Renal cortex interstitium (tissue), 11 donors: Measurements from ENCODE around the gene HLA-DMA. TPM values are rescaled to one million over a fixed set of nuclear protein-coding genes. Genes with fewer than 3 reads are reported as not detected.

Experiments used
- DNase-seq, 11 donors: peaks; one replicate each; pipeline ENCODE4 v3.0.0-alpha.2; 2013; ENCODE audit warnings: low read depth in 9 of 11, low spot score in 4 of 11; ENCODE audit errors: extremely low read depth in 1 of 11
- polyA plus RNA-seq, 3 donors: library from polyadenylated mRNA; unstranded; fragments of 120-200 nt; gene quantifications; one replicate each; pipeline ENCODE4 v1.2.1, GENCODE V29; 2013; ENCODE audit not compliant: insufficient read length in 3 of 3

The HLA-DMA gene
- polyA plus RNA-seq, 3 donors: 13.9 to 24.6 (median 22.5) TPM

- no peak for DNase-seq
Observed at GRCh38 chr6:32977953-32978324, 25.0 kb upstream of the HLA-DMA start.

DNA sequence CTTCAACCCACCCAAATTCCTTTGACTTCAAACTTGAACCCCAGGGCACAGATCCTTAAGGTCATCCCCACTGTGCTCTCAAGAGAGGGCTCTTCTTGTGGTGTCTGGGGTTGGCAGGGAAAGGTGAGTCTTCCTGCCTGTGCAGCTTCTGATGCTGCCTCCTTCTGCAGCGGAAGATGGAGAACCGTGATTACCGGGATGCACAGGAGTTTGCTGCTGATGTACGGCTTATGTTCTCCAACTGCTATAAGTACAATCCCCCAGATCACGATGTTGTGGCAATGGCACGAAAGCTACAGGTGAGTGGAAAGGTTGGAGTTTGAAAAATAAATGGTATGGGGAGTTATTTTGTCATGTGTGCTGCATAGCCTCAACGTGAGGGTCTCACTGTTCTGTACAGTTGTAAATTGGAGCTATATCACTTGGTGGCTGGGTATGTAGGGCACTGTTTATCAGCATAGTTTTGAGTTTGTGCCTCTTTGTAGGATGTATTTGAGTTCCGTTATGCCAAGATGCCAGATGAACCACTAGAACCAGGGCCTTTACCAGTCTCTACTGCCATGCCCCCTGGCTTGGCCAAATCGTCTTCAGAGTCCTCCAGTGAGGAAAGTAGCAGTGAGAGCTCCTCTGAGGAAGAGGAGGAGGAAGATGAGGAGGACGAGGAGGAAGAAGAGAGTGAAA lies 24.5 kb upstream of the HLA-DMA start:
- no peak for DNase-seq

- DNase-seq: no peak
Observed at GRCh38 chr6:32976334-32977069, 23.6 kb upstream of the HLA-DMA start.

GRCh38 chr6:32975886-32976285 lies 23.0 kb upstream of the HLA-DMA start:
- no peak for DNase-seq

GRCh38 chr6:32974541-32975308 lies 21.8 kb upstream of the HLA-DMA start:
- DNase-seq: no peak

DNA sequence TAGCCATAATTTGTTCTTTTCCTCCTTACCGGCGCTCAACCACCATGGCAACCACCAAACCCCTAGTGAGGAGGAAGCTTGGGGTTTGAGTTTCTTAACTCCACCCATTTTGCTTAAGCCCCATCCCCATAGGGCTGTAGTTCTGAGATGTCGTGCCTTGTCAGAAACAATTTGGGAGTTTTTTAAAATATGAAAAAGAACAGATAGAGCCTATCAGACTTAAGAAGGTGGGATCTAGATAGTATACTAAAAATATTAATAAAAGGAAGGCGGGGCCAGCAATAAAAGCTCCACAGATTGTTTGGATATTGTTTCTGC lies 21.1 kb upstream of the HLA-DMA start:
- peak in 1 of 11 donors; percentile 39 for DNase-seq

DNA sequence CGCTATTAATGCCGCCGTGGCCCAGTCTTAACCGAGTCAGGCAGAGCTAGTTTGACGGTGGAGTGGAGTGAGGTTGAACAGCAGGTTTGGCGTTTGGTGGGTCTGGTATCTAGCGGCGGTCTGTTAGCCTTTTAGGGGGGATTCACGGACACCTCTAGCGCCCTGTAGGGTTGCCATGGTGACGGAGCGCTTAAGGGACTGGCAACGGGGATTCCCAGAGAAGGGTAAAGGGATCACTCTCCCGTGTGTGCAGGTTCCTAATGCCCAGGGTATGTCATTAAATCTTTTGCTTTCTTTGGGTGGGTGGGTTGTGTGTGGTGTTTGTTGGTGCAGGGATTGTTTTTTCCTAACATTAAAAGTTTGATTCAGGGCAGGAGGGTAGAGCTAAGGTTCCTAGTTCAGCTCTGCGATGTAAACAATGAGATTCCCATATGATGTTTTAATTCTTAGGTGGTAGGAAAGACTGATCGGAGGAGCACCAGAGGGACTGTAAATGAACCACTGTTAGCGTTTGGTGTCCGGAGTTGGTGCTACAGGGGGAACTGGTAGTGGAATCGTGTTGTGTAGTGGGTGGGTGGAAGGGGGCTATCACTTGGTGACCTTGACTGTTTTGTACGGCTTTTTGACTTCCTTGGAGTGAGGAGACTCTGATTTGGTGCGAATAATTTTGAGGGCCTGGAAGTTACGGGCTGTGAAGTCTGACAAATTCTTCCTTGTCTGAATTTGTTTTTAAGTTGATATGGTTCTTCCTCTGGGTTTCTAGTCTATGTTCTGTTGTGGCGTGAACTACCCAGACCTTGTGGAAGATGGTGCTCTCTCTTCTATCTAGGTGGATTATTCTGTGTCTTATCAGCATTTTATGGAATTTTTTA lies 20.5 kb upstream of the HLA-DMA start:
- DNase-seq: peak in 3 of 11 donors; percentile 29 to 49 (median 36)

GRCh38 chr6:32972353-32973143 lies 19.7 kb upstream of the HLA-DMA start:
- no peak for DNase-seq

- peak; percentile 100 for DNase-seq
Observed at GRCh38 chr6:32971581-32972352, 18.9 kb upstream of the HLA-DMA start.

DNA sequence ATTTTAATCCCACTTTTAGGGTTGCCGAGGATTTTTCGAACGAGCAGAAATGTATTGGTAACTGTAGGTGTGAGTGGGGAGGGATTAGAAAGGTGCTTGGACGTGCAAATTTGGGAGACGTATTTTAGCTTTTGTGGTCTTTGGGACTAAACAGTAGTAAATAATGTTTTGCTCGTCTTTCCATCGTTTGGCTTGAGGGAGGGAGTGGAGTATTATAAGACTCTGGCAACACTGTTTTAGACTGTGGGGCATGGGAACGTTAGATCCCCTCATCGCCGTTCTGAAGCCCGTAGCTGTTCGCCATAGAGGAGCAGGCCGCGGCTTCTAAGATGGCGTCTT lies 18.3 kb upstream of the HLA-DMA start:
- no peak for DNase-seq

DNA sequence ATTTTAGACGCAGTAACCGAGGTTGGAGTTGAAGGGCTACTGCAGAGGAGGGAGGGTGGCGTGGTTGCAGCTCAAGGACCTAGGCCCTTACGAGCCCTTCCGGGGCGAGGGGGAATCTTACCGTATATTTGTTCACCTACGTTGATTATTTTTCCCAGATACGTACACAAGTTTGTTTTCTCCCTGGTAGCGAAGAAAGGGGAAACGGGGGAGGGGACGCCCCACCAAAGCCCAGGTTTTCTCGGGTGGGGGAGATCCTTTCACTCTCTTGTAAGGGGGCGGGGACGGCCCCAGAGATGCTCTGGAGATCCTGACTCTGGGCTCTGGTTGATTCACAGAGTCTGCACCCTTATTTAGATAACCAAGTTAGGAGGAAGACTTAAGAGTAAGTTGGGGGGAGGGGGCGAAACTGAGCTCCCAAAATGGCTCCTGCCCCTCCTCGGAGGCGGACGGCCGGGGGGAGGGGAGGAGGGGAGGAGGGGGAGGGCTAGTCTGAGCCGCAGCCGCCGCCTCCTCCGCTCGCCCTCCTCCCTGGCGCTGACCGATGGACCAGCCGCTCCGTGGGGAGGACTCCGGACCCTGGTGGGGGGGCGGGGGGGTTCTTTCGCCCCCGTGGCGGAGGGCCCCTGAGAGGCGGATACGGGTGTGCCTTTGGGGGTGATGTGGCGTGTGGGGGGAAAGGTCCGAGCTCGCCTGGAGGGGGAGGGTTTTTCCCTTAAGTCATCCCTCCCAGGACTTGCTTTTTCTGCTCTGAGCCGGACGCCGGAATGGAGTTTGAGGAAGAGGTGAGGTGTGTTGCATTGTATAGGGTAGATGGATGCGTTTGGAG lies 17.7 kb upstream of the HLA-DMA start:
- peak in 9 of 11 donors; percentile 56 to 89 (median 82) for DNase-seq

DNA sequence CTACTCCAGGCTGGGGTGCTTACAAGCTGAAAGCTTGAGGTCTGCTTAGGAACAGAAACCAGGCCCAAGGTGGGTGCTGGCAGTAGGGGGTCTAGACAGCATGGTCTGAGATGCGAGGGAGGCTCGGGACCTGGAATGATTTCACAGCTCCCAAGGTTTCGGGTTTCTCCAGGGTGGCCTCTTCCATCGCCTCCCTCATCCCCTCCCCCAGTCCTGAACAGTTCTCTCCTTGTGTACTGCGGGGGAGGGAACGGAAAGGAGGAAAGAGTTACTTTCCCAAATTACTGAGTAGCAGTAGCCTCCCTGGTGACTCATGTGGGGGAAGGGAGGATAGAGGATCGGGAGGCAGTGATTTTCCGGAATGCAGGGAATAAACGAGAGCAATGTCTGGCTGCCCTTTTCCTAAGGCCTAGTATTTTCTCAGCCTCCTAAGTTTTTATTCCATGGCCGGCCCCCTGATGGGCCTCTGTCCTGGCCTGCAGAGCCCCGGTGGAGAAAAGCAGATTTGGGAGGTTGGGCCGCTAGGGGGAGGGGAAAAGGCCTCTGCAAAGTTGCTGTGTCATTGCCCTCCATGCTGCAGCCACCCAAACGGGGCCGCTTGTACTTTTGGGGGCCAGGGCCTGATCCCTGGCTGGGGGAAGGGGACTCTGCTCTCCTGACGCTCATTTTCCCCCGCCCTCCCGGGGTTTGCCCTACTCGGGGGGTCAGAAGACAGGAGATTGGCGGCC lies 17.0 kb upstream of the HLA-DMA start:
- DNase-seq: peak in 10 of 11 donors; percentile 75 to 91 (median 88)

DNA sequence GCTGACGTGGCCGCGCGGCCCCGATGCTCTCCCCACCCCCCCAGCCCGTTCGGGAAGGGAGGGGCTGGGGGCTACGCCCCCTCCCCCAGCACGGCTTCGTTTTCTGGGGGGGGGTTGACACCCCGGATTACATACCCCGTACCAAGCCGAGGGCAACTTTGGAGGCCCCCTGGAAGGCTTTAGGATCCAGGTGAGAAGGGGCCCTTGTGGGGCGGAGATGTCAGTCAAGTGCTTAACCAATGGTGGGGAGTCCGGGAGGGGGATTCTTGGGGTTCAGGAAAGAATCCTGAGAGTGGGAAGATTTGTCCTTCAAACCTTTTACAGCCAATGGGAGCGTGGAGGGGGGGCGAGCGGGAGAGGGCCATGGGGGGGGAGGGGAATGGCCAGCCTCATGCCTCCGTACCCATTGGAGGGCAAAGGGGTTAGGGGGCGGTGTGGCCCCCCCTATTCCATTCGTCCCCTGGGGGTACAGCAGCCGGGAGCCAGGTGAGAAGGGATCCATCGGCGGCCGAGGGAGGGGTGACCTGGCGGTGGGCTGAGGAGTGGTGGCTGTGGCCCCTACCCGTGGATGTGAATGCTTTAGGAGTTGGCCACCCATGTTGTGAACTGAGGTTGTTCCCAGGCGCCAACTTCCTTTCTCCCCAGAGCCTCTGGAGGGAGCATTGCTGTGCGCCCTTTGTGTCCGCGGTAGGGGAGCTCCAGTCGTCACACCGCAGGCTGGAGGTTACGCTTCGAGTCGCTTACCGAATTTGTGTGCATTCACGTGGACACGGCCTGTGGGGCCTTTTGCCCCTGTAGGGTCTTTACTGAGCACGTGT lies 16.2 kb upstream of the HLA-DMA start:
- peak in 6 of 11 donors; percentile 51 to 80 (median 68) for DNase-seq

DNA sequence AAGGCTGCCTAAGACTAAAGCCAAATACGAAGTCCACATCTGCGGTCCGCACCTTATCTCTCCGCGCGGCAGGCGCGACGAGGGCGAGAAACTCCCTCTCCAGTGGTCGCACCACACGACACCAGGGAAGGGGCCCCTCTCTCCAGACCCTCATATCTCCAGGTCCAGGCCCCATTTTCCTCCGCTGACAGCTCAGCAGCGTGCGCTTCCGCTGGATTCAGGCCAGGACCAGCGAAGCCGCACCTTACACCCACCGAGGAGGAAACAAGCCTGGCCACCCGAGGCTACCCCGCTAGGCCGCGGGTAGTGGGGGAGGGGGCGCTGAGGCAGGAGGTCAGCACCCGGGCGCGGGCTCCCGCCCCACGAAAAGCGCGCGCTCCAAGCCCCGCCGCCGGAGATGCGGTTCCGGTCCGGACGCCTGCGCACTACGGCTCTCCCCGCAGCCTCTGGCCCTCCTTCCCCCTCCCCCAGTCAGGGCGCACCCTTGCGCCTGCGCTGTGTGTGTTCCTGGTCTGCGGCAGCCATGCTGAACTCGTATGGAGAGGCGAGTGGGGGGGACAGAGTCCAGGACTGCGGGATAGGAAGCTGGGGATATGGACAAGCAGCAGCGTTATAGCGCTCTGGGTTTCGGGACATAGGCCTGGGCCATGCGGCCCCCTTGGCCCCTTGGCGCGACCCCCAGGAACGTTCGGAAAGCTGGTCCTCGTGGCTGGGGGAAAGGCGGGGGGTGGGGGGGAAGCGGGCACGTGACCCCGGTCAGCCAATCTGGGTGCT lies 15.4 kb upstream of the HLA-DMA start, which contains the start of gene BRD2:
Gene BRD2 (plus strand): TSS at position 502 of the 774 bp plus-strand sequence. CDS start 4,305 bp downstream, outside the sequence.
- peak in 10 of 11 donors; percentile 94 to 98 (median 95) for DNase-seq
